SKM-1 treated with dmso at 0.1 percent for 144 hours (cell line): ENCODE data around the gene KLF11.
"Not testable (repeated sequence)": the region's sequence is repeated elsewhere in the genome, so short reads cannot be mapped to it uniquely, and the experiment has no call there.

ENCODE experiments used
- DNase-seq: peaks from one replicate; lab custom pipeline; 2025; ENCODE audit not compliant: unreplicated experiment; lab: John Stamatoyannopoulos, UW

Gene KLF11

GRCh38 chr2:10009271-10009810, 34.0 kb upstream of the KLF11 start:
- DNase-seq = no peak

GRCh38 chr2:10009811-10010781, 33.3 kb upstream of the KLF11 start:
- no peak for DNase-seq

- not testable (repeated sequence) for DNase-seq
These were observed 32.3 kb upstream of the KLF11 start for GRCh38 chr2:10010861-10011605.

GRCh38 chr2:10011606-10012325, 31.6 kb upstream of the KLF11 start:
- not testable (repeated sequence) for DNase-seq

GRCh38 chr2:10012366-10012962, 30.9 kb upstream of the KLF11 start:
- not testable (repeated sequence) for DNase-seq

GRCh38 chr2:10012963-10013461, 30.3 kb upstream of the KLF11 start:
- DNase-seq = no peak

GRCh38 chr2:10013651-10014417, 29.5 kb upstream of the KLF11 start:
- not testable (repeated sequence) for DNase-seq

- DNase-seq = no peak
These were observed 28.7 kb upstream of the KLF11 start for GRCh38 chr2:10014418-10015190.

- not testable (repeated sequence) for DNase-seq
These were observed 27.9 kb upstream of the KLF11 start for GRCh38 chr2:10015376-10015989.

- DNase-seq = no peak
These were observed 27.1 kb upstream of the KLF11 start for GRCh38 chr2:10016001-10016801.

- DNase-seq = no peak
These were observed 26.5 kb upstream of the KLF11 start for GRCh38 chr2:10016802-10017258.

- DNase-seq = no peak
These were observed 25.9 kb upstream of the KLF11 start for GRCh38 chr2:10017313-10017941.

- peak; percentile 39 for DNase-seq
These were observed 24.2 kb upstream of the KLF11 start for GRCh38 chr2:10019174-10019573.

GRCh38 chr2:10019602-10020400, 23.5 kb upstream of the KLF11 start:
- DNase-seq = peak; percentile 24

- no peak for DNase-seq
These were observed 21.3 kb upstream of the KLF11 start for GRCh38 chr2:10022041-10022421.

- DNase-seq = no peak
These were observed 20.9 kb upstream of the KLF11 start for GRCh38 chr2:10022445-10022844.
